Activated naive CD4-positive, alpha-beta T cell treated with Interleukin-2 at 50 U/mL for 16 hours (primary cell): Measurements from ENCODE around the gene KIF6.
"Not testable (repeated sequence)": the region's sequence is repeated elsewhere in the genome, so short reads cannot be mapped to it uniquely, and the experiment has no call there.

Source experiments
- DNase-seq: peaks from one replicate; pipeline ENCODE4 v3.0.0-alpha.2; 2020

Gene KIF6

DNA sequence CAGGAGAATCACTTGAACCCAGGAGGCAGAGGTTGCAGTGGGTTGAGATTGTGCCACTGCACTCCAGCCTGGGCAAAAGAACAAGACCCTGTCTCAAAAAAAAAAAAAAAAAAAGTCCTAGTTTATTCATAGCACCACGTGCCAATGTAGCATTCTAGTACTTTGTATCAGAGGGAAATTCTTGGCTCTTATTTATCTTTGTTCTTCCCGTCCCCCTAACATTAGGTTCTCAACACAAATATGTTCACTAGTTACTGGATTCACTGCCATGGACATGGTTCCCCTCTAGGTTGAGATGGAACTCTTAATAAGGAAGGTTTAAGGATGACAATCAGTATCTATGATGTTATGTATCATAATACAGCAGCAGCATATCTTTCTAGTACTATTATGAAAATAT is 178.5 kb downstream of the KIF6 start:
- no peak for DNase-seq

DNA sequence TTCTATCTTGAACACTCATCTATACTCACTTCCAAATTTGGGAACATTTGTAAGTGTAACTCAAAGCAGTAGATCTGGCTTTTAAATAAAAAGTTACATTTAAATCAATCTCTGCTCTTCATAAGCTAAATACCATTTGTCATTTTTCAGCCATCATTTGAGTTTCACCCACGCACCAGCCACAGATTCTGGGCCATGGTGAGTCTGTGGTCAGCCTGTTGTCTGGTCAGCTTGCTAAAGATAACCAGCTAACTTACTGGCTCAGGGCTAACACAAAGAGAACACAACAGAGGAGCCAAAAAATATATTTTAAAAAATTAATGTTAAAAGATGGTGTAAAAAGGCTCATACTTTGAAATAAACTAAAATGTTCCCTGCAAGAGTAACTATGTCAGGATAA is 181.3 kb downstream of the KIF6 start:
- DNase-seq, result no peak

DNA sequence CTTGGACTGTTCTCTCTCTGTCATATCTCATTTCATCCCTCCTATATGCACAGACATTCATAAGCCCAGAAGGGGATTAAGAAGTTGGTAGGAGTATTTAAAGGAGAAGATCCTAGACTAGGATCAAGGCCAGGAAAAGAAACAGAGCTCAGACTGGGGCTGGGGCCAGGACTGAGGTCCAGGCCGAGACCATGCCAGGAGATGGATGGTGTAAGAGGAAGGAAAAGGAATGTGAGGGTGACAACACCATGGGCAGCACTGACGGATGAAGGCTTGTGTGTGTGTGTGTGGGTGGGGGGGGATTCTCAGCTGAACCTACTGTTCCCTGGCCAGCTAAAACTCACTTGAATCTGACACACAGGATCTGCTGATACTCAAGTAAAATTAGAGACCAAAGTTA is 182.1 kb downstream of the KIF6 start:
- no peak for DNase-seq

DNA sequence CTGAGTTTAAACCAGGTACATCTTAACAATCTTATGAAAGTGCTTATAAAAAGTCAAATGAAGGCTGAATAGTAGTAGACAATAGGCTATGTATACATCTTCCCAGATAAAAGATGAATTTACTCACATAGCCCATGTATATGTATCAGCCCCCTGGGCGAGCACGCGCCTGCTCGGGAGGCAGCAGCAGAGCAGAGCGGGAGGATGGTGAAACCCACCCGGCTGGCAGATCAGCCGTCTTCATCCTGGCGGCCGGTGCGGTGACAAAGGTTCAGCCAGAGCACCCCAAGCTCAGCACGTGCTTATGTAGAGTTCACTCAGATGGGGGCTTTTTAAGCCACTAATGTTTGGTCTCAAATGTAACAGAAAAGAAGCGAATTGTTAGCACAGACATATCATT is 184.8 kb downstream of the KIF6 start:
- no peak for DNase-seq

DNA sequence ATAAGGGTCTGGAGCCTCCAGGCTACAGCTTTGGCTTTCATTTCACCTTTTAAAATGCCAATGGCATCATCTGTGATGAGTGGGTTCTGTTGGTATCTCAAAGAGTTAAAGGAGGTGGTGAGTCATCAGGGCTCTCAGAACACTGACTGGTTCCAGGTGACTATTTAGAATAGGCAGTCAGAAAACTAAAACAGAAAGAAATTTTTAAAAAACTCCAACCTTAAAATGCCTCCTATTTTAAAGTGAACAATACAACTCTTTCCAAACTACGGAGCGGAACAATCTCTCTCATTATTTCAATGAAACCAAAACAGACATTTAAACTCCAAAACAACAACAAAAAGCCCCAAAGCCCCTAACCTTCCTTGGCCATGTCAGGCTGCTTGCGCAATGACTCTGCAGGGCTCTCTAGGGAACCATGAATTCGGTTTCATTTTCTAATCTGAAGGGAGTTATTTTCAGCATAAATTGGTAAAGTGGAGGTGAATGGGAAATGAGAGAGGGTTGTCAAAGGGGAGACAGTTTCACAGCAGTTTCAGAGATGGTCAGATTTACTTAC is 194.9 kb downstream of the KIF6 start:
- DNase-seq, result no peak

GRCh38 chr6:39527792-39528564 is 197.2 kb downstream of the KIF6 start:
- DNase-seq, result no peak

GRCh38 chr6:39524007-39524406 is 201.2 kb downstream of the KIF6 start:
- no peak for DNase-seq

- no peak for DNase-seq
Measured at GRCh38 chr6:39521958-39522357, 203.2 kb downstream of the KIF6 start.

DNA sequence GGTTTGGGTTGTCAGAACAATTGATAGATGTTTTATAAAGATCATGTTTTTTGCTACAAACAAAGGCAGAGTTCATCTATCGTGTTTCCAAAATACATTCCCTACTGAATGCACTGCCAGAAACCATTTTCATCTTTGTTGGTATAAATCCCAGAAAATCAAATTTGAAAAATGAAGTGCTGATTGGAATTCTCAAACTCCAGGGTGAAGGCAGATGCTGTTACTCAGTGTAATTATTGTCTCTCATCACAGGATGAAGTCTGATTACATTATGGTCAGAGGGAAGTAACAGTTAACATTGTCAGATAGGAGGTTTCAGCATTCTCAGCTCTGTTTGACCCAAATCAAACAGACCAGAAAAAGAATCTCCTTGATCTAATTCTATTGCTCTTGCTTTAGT is 204.3 kb downstream of the KIF6 start:
- DNase-seq, result no peak

DNA sequence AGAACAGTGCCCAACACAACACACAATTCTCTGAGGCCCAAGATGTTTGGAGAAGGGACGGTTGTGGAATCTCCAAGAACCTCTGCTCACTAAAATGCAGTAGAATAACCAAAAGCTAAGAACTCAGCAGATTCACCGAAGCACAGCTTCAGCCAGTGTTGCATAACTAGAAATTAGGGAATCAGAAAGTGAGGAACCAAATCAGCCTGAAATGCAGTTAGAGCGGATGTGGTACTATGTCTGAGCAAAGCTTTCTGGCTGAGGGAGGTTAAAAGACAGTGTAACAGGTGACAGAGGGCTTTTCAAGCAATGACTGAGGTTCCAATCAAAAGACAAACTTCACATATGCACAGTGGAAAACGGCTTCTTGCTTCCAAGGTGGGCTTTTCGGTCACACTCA is 204.8 kb downstream of the KIF6 start:
- DNase-seq, result no peak

GRCh38 chr6:39518221-39518620 is 207.0 kb downstream of the KIF6 start:
- no peak for DNase-seq

- no peak for DNase-seq
Measured at GRCh38 chr6:39517756-39518155, 207.5 kb downstream of the KIF6 start.

GRCh38 chr6:39516471-39516870 is 208.7 kb downstream of the KIF6 start:
- no peak for DNase-seq

DNA sequence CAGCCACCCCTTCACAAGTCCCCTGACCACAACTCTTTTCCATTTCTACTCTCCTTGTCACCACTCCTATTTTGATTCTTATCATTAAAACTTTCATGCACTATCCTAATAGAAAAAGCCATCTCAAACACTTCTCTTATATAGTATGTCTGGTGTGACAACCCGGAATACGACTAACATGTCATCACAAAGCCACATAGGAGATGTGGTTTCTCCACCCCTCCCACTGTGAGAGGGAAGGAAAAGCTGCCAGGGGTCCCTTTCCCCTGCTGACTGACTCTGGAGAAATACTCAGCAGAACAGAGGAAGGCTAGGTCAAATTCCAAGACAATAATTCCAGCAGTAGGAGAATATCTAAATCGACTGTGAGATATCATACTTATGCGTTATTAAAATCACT is 209.7 kb downstream of the KIF6 start:
- DNase-seq, result no peak

DNA sequence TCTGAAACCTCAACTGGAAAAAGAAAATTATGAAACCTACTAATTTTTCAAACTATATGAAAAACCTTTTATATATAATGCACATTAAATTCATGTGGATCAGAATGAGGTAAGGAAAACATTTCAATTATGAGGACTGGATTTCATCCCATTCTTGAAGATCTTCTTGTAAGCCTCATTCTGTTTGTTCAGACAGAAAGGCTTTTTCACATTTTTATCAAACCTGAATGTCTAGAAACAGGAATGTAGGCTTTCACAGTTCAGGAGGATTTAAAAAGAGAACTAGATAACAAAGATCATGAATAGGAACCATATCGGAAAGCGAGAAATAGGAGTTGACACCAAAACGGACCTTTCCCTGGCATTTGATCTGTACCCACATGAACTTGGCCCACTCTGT is 210.2 kb downstream of the KIF6 start:
- no peak for DNase-seq

DNA sequence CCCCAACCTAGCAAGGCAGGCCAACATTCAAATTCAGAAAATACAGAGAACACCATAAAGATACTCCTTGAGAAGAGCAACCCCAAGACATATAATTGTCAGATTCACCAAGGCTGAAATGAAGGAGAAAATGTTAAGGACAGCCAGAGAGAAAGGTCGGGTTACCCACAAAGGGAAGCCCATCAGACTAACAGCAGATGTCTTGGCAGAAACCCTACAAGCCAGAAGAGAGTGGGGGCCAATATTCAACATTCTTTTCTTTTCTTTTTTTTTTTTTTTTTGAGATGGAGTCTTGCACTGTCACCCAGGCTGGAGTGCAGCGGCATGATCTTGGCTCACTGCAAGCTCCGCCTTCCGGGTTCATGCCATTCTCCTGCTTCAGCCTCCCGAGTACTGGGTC is 215.4 kb downstream of the KIF6 start:
- not testable (repeated sequence) for DNase-seq

- no peak for DNase-seq
Measured at GRCh38 chr6:39508515-39508914, 216.7 kb downstream of the KIF6 start.

GRCh38 chr6:39507331-39507998 is 217.7 kb downstream of the KIF6 start:
- no peak for DNase-seq

DNA sequence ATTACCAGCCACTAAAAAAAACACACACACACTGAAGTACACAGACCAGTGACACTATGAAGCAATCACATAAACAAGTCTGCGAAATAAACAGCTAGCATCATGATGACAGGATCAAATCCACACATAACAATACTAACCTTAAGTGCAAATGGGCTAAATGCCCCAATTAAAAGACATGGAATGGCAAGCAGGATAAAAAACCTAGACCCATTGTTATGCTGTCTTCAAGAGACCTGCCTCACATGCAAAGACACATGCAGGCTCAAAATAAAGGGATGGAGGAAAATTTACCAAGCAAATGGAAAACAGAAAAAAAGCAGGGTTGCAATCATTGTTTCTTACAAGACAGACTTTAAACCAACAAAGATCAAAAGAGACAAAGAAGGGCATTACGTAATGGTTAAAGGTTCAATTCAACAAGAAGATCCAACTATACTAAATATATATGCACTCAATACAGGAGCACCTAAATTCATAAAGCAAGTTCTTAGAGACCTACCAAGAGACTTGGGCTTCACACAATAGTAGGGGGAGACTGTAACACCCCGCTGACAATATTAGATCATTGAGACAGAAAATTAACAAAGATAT is 222.7 kb downstream of the KIF6 start:
- DNase-seq, result not testable (repeated sequence)

DNA sequence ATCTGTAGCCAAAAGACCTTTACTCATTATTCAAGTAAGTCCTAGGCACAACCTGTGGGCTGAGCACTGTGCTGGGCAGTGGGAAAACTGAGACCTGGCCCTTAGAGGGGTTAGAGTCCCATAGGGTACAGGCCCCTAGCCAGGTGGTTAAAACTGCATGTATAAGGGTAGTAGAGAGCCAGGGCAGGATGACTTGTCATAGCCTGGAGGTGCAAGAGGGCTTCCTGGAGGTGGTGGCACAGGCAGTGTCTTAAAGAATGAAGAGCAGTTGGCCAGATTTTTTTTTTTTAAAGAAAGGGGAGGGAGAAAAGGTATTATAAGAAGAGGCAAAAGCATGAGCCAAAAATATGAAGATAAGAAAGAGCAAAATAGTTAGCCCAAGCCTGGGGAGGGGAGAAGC is 226.2 kb downstream of the KIF6 start:
- DNase-seq, result no peak

DNA sequence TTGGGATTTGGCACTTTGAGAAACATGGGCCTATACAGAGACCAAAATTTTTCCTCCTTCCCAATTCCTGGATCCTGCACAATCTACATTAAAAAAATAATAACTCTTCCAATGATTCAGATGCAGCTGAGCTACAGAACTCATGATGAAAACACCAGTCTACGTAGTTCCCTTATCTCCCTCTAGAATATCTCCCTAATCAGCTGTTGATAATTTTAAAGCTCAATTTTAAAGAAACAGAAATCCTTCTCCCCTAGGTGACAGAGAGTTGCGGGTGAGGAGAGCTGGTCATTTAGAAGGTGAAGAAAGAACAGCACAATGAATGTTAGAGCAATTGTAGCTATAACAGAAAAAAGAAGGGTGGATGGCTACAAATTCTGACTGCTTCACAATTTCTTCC is 227.1 kb downstream of the KIF6 start:
- DNase-seq, result no peak

- no peak for DNase-seq
Measured at GRCh38 chr6:39496915-39497314, 228.3 kb downstream of the KIF6 start.

- DNase-seq, result no peak
Measured at GRCh38 chr6:39496456-39496855, 228.8 kb downstream of the KIF6 start.

DNA sequence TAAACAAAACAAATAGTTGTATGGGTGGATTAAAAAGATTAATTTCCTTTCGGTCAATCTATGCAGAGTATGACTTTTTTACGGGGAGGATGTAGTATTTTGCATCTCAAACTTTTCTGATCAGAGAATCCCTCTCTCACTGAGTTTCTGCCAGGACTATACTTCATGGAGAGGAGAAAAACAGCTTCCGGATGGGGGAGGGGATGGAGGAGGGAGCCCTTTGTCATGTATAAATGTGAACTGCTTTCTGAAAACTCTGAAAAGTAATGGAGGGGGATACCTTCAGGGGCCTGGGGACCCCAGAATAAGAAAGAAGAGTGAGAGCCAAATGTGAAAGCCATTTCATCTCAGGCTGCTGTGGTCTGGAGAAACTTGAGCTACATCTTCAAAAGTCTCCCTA is 229.6 kb downstream of the KIF6 start:
- no peak for DNase-seq
